SKM-1 (cell line): Measurements from ENCODE around the gene PDIA5.

Source experiments
- DNase-seq: peaks from one replicate; lab custom pipeline; 2025; ENCODE audit not compliant: unreplicated experiment; lab: John Stamatoyannopoulos, UW

Gene PDIA5

GRCh38 chr3:123159926-123160635, 93.3 kb downstream of the PDIA5 start:
- no peak for DNase-seq

- no peak for DNase-seq
Observed at GRCh38 chr3:123161167-123161566, 94.3 kb downstream of the PDIA5 start.

GRCh38 chr3:123163141-123163540, 96.3 kb downstream of the PDIA5 start:
- no peak for DNase-seq

GRCh38 chr3:123165163-123165562, 98.3 kb downstream of the PDIA5 start:
- no peak for DNase-seq

GRCh38 chr3:123167686-123168085, 100.9 kb downstream of the PDIA5 start:
- DNase-seq = no peak

GRCh38 chr3:123168122-123168521, 101.3 kb downstream of the PDIA5 start:
- no peak for DNase-seq

GRCh38 chr3:123168605-123169004, 101.8 kb downstream of the PDIA5 start:
- DNase-seq = no peak

- DNase-seq = no peak
Observed at GRCh38 chr3:123169492-123169929, 102.7 kb downstream of the PDIA5 start.

GRCh38 chr3:123169930-123170329, 103.1 kb downstream of the PDIA5 start:
- DNase-seq = no peak

- DNase-seq = no peak
Observed at GRCh38 chr3:123180791-123181190, 114.0 kb downstream of the PDIA5 start.

- no peak for DNase-seq
Observed at GRCh38 chr3:123186695-123187094, 119.9 kb downstream of the PDIA5 start.

- DNase-seq = no peak
Observed at GRCh38 chr3:123188058-123188457, 121.2 kb downstream of the PDIA5 start.

GRCh38 chr3:123193448-123194101, 126.8 kb downstream of the PDIA5 start:
- no peak for DNase-seq

GRCh38 chr3:123194552-123194951, 127.7 kb downstream of the PDIA5 start:
- DNase-seq = no peak

GRCh38 chr3:123198372-123198771, 131.5 kb downstream of the PDIA5 start:
- no peak for DNase-seq

GRCh38 chr3:123201223-123201556, 134.4 kb downstream of the PDIA5 start:
- no peak for DNase-seq

GRCh38 chr3:123201557-123202427, 135.0 kb downstream of the PDIA5 start, which contains the start of gene SEC22A:
Gene SEC22A, plus strand, starts transcription at chr3:123201943. Its CDS starts 7,275 bp downstream, at chr3:123209218.
- peak; percentile 77 for DNase-seq

GRCh38 chr3:123202451-123202850, 135.6 kb downstream of the PDIA5 start:
- no peak for DNase-seq
